Kidney capillary endothelial cell (primary cell): Measurements from ENCODE around the gene SV2B.

Source experiments
- DNase-seq: peaks from one replicate; pipeline ENCODE4 v3.0.0-alpha.2; 2018; ENCODE audit warnings: low spot score

The SV2B gene

DNA sequence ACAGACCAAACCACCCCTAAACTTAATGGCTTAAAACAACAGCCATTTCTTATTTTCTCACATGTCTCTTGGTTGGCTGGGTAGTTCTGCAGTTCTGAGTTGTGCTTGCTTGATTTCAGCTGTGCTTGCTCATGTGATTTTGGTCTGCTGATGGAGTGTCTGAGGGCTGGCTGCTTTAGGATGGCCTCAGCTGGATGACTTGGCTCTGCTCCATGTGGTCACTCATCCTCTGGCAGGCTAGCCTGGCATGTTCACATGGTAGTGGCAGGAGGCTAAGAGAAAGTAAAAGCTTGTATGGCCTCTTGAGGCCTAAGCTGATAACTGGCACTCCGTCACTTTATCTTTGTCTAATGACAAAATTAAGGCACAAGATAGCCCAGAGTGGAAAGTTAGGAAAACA lies 4.1 kb downstream of the SV2B start:
- DNase-seq, result no peak

DNA sequence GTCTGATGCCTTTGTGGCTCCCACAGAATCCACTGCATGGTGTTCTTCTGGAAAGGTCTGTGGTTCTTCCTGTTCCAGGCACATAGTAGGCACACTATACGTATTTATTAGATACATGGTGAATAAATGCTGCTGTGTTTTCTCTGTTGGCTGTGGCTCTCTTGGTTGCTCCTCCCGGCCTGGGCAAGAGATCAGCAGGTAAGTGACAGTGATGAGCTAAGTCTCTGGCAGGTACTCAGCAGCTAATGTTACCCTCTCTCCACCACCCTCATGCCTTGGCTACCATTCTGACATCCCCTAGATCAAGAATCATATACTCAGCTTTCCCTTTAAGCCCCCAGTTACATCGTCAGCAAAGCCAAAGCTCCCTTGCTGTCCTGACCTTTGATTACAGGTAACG lies 8.4 kb downstream of the SV2B start:
- no peak for DNase-seq

DNA sequence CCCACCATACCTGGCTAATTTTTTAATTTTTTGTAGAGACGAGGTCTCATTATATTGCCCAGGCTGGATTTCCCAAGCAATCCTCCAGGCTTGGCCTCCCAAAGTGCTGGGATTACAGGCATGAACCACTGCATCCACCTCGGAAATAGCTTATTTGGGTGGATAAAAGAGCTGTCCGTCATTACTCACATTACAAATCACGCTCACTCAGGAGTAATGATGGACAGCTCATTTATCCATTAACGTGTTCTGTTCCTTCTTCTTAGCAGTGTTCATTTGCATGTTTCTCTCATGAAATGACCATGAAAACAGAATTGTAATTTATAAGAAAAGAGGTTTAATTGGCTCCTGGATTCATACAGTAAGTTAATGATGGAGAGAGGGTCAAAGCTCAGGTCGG lies 9.8 kb downstream of the SV2B start:
- DNase-seq, result no peak

DNA sequence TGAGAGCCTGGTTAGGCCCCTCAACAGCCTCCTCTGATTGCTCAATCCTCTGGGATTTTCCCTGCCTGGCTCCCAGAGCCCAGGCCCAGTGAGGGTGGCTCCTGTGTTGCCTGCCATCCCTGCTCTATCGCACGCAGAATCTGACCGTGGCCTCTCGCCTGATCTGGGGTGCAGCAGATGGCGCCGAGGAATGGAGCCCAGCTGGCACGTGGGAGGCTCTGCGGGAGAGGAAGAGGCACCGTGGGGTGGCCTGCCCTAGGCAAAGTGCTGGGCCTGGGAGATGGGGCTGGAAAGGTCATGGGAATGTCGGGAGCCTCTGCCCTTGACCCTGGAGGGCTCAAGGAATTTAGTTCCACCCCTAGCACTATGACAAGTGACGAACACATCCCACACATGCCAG lies 10.3 kb downstream of the SV2B start:
- no peak for DNase-seq

DNA sequence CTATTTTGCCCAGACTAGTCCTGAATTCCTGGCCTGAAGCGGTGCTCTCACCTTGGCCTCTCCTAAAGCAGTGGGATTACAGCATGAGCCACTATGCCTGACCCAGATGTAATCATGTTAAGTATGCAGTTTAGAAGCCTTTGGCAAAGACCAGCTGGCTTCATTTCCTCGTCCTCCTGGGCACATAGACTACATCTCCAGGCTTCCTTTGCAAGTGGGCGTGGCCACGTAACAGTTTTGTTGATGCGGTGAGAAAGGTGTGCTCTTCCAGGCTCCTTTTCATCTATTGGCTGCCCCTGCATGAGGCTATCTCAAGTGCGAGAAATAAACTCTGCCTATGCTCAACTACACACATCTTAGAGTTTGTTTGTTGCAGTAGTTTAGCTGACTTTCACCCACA lies 13.0 kb downstream of the SV2B start:
- DNase-seq, result no peak

DNA sequence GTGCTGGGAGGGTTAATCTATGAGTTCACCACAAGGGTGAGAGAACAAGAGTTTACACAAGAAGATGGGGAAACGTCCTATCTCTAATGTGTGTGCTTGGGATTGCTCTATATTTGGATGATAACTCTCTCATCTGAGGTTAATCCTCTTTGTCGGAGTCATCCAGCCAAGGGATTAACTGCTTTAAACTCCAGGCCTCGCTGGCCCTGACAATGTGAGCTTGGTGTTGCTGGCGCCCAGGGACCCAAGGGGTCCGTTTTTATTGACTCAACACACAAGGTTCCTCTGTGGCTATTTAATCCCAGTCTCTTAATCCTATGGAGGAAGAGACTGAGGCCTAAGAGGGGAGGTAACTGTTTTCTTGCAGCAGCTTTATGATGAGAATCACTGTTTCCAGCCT lies 14.2 kb downstream of the SV2B start:
- DNase-seq, result no peak

DNA sequence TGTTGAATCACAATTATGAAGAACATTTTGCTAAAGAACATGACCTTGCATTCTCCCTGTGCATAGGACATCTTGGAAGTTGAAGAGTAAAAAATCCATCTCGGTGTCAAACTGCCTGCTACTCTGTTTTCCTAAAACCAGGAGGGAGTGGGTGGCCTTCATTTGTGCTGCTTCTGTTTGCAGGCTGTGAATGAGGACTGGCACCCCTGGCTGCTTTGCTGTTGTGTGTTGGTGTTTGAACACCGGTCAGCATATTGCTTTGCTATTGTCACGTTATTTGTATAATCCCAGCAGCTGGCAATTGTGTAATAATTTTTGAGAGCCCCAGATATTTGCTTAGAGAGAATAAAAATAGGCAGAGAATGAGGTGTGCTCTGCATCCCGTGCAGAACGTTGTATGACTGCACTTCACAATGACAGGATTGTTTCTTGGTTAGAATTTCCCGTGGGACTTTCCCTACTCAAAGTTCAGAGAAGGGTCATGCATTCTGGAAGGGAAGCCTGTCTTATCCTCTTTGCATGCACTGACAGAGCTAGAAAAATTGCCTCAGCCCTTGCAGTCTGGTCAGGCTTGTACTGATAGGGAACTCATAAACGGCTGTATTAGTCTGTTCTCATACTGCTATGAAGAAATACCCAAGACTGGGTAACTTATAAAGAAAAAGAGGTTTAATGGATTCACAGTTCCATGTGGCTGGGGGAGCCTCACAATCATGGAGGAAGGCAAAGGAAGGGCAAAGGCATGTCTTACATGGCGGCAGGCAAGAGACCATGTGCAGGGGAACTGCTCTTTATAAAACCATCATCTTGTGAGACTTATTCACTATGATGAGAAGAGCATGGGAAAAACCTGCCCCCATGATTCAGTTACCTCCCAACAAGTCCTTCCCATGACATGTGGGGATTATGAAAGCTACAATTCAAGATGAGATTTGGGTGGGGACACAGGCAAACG lies 16.3 kb downstream of the SV2B start:
- DNase-seq, result no peak

DNA sequence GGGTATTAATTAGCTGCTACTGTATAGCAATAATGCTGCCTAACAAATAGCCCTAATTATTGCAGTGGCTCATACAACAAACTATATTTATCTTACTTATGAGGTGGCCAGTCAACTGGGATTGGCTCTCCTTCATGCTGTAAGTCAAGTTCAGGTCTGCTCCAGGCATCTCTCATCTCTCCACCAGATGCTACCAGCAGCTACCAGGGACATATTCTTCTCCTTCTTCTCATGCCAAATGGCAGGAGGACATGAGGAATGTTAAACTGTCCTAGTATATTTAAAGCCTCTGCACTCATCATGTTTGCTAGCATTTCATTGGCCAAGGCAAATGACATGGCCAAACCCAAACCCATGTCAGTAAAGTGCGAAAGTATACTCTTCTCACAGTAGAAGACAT lies 17.3 kb downstream of the SV2B start:
- DNase-seq, result no peak

DNA sequence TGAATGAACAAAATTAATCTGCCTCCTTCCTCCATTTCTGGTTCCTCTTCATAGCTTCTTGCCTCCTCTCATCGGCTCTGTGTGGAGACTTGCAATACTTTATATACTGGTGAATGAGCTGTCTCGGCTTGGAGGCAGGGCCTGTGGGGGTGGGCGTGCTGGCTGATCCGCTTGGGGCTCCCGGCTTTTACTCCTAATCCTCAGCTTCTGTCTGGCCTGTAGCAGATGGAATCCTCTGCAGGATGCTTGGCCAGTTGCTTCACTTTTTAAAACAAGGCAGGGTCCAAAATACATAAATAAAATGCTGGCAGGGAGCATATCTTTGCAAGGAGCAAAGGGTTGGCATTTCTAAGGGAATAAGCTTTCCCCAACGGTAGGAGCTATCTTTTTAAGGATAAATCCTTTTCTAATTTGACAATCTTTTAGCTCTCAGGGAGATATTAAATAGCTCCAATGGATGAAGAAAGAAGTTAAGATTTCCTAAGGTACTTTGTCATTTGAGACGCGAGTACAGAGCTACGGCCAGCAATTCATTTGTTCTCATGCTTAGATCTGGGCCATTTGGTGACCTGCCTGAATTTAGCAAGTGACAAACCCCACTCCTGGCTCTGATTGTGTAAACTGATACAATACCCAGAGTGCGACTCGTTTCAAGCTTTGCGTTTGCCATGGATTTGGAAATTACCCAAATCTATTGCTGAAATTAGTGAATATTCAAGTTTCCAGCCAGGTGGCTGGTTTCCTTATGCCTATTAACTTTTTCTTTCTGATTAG lies 18.9 kb downstream of the SV2B start:
- no peak for DNase-seq

DNA sequence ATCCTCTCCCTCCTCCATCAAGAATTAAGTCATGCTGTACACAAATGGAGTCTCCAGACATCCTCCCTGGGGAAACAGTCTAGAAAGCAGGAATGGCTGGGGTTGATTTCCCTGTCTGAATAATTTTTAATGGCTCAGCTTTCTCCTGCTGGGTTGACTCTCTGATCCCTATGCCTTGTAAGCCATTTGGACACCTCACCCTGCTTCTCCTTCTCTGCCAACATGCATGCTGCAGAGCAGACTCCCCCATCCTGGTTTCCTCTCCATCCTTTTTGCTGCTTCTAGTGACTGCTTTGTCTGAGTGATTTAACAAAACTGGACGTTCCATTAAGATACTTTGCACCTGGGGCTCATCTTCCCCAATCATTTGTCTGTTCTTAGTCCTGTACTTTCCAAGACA lies 22.2 kb downstream of the SV2B start:
- no peak for DNase-seq

DNA sequence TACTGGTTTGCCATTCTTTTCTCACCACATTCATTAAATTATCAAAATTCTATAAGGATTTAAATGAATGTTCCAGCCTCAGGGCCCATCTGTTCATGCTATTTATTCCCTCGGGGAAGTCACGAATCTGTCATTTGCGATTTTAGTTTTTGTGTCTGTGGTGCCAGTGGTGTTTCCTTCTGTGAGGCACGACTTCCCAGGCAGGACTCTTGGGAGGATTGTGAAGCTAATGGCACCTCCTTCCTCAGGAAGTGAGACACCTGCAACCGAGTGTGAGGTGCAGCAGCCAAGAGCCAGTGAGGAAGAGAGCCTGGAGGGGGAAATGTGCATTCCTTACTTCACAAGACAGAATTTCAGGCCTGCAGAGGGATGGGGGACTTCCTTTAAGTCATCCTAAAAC lies 24.1 kb downstream of the SV2B start:
- DNase-seq, result no peak

DNA sequence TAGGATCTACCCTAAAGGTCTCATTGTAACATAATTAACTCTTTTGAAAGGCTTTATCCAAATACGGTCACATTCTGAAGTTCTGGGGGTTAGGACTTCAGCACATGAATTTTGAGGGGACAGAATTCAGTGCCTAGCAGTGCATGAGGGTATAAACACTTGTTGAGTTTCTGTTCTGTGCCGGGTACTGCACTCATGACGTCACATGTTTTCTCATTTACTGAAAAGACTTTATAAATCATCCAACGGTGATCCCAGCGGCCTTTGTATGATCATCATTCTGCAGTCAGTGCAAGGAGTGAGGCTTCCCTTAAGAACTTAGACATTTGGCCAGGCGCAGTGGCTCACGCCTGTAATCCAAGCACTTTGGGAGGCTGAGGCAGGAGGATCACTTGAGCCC lies 25.1 kb downstream of the SV2B start:
- no peak for DNase-seq

DNA sequence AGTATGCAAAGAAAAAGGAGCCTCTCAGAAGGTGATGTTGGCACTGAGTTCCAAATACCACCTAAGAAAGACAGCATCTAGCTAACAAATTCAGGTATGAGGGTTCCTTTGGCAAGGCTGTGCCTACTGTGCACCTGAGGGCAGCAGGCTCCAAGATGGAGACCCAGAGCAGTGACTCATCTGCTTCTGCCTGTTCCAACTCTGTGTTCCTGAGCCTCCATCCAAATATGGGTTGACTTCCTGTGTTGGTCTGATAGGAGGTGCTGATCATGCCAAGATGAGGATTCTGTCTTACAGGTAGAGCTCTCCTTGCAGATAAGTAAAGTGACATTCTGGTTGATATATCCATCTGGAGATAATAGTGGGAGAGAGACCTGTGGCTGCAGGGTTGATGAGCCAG lies 26.0 kb downstream of the SV2B start:
- DNase-seq, result no peak

DNA sequence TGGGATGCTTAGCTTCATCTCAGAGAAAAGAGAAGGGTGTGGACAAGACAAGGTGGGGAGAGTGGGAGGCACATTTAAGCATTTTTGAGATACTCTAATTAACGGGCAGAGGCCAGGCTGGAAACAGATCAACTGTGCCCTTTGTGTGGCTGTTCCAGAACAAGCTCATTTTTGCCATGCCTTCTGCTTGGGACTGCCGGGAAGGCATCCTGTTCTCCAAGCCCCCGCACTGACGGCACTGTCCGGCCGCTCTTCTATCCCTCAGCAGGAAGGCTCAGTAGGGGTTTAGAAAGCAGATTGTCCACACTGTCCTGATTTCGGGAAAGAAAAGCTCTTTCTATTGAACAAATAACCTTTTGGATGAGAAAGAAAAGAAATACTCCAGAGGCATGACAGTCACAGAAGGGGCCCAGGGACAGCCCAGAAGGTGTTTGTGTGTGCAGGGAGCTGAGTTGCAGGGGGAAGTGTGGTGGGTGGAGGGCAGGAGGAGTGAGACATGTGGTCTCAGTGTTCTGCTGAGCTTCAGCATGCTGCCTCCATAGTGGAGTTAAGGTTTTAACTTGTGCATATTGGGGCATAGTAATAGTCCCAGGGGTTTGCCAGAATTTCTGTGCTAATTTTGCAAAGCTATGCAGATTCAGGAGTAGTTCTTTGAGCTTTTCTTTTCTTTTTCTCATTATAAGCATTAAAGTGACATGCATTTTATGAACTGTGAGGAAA lies 27.3 kb downstream of the SV2B start:
- no peak for DNase-seq

DNA sequence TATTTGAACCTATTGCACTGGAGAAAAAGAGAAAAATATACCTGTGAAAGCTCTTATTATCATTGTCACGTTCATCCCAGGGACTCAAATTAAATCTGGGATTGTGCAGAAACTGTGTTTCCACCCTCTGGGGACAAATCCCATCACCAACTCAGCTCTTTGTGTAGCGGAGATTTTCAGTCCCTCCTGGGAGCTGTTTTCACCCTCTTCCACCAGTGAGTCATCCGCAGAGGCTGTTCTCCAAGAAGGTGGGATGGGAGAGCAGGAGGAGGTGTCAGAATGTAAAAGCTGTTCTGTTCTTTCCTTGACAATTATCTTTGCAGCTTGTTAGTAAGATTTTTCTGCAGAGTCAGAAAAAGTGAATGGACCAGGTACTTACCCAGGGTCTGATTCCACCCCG lies 28.0 kb downstream of the SV2B start:
- no peak for DNase-seq

DNA sequence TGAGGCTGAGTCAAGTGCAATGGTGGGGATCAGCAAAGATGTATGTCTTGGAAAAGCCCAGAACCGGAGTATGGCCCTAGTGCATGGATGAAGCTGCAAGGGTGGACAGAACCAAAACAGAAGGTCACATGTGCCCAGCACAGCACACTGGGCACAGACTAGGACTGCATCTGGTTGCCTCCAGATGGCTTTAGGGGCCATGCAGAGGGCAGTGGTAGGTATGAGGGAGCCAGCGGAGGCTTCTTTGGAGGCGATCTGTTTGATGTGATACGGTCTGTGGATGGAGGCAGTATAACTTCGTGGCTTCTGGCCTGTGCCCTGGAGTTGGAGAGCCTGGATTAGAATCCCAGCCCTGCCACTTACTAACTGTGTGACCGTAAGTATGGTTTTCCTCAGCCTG lies 29.4 kb downstream of the SV2B start:
- no peak for DNase-seq

DNA sequence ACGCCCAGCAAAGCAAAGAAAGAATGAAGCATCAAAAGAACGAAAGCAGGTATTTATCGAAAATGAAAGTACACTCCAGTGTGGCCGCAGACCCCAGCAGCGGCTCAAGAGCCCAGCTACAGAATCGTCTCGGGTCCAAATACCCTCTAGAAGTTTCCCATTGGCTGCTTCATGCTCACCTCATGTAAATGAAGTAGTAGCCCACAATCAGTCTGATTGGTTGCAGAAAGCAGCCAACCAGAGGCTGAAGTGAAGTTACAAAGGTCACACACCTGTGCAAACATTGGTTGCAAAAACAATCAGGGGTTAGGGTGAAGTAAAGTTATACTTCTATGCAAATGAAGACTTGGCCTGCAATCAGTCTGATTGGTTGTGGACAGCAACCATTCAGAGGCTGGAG lies 32.0 kb downstream of the SV2B start:
- DNase-seq, result no peak

DNA sequence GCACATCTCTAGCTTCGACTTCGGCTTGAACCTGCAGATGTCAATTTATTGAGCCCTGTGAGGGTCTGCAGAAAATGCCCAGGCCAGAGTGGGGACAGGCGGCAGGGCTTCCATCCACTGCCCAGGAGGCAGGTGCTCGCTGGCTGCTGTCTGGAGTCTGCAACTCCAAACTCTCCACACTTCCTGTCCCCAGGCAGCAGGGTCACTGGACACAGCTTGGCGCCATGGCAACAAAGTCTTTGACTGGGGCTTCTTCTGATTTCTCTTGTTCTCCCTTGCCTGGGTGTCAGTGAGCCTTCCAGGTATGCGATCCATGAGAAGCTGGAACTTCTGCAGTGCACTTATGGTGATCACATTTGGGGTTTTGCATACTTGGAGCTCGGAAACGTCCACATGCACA lies 33.5 kb downstream of the SV2B start:
- DNase-seq, result no peak

DNA sequence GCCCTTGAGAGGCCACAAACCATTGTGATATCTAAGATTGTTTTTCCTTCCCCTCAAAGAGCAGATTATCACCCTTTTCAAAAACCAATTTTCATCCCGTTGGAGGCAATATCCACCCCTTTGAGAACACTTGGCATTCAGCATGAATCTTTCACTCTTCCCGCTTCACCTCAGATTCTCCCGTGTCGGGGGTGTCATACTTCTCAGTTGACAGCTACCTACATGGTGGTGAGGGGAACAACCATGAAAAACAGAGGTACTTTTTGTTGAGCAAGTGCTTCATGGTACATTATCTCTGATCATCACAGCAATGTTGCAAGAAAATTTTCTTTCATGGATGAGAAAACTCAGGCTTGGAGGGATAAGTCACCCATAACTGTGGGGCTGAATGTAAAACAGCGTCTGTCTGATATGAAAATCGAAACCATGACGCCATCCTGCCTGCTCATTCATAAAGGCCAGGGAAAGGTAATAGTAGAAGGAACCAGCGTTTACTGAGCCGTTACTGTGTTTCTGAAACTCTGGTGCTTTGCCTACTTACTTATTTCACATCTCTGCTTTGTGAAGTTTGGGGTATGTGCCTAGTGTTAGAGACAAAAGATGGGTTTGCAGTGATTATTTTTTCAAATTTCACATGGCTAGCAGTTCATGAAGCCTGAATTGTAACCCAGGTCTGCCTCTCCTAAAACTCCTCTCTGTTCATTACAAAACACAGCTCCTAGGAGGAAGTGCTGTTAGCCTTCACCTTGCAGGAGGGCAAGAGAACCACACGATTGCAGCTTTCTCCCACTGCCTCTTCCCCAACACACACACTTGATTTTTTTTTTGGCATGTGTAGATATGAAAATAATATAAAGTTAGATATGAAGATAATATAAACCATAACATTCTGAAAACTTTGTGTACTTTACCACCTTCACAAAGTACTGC lies 35.4 kb downstream of the SV2B start:
- DNase-seq, result no peak

DNA sequence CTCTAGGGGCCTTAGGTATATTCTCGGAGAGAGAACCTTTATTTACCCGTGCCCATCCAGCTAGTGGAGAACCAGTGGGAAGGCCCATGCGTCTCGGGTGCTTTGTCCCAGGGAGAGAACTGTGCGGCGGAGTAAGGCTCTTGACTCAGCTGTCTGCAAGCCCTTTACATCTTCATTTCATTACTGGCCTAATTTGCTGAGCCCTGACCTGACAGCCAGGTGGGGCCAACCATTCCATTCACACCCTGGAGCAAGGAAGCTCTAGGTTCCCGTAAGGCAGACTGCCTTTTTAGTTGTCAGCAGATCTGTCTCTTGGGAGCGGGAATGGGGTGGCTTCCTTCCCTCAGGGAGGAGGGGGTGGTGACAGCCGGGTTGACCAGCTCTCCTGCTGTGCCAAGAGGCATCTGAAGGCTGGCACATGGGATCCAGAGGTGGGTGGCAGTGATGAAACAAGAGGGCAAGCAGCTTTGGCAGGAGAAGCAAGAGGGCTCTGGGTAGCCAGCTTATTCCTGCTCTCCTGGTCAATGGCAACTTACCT lies 36.4 kb downstream of the SV2B start:
- DNase-seq, result no peak

DNA sequence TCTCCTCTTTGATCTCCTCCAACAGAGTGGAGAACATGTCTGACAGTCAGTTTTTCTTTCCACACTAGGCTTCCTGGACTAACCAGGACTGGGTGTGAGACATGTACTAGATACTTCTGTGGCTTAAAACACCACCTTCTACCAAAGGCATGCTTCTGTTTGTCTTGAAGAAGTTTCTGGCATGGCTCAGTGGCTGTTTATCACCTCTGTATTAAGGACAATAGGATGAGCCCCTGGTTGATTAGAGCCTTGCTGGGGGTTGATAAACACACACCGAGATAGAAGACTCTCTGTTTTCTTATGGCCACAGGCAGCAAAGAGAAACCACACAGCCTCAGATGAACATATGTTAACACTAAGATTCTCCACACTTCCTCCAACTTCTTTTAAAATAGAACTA lies 40.5 kb downstream of the SV2B start:
- no peak for DNase-seq
